MM.1S (cell line): Measurements from ENCODE around the gene RFXANK.

Experiments
- DNase-seq: peaks from one replicate; pipeline ENCODE4 v3.0.0-alpha.2; 2015
- H2AFZ ChIP-seq: fragments of 300-600 bp; sonication (generic); 2 replicates; pipeline ENCODE4 v1.6.0; 2016; ENCODE audit warnings: antibody characterized with exemption, low read length
- H3F3A ChIP-seq: fragments of 300-600 bp; sonication (generic); 2 replicates; pipeline ENCODE4 v1.6.1; 2016; ENCODE audit warnings: mild to moderate bottlenecking, antibody characterized with exemption, low read length, moderate library complexity, mixed read lengths; ENCODE audit not compliant: insufficient read depth
- H3K27ac ChIP-seq: fragments of 300-600 bp; sonication (generic); 2 replicates; pipeline ENCODE4 v1.5.1; 2016; ENCODE audit warnings: mild to moderate bottlenecking, low read length
- H3K27me3 ChIP-seq: fragments of 300-600 bp; sonication (generic); replicated peaks from 2 replicates; pipeline ENCODE4 v1.6.0; 2016; ENCODE audit warnings: low read length; ENCODE audit not compliant: insufficient read depth
- H3K36me3 ChIP-seq: fragments of 300-600 bp; sonication (generic); replicated peaks from 2 replicates; pipeline ENCODE4 v1.6.1; 2016; ENCODE audit warnings: mild to moderate bottlenecking, low read length, mixed read lengths; ENCODE audit not compliant: insufficient read depth
- H3K4me1 ChIP-seq: fragments of 300-600 bp; sonication (generic); 2 replicates; pipeline ENCODE4 v1.6.1; 2016; ENCODE audit warnings: low read length, mixed read lengths
- H3K4me2 ChIP-seq: fragments of 300-600 bp; sonication (generic); 2 replicates; pipeline ENCODE4 v1.6.0; 2016; ENCODE audit warnings: low read depth, low read length
- H3K4me3 ChIP-seq: fragments of 300-600 bp; sonication (generic); 2 replicates; pipeline ENCODE4 v1.5.1; 2016; ENCODE audit warnings: low read length, mixed read lengths
- H3K79me2 ChIP-seq: fragments of 300-600 bp; sonication (generic); 2 replicates; pipeline ENCODE4 v1.6.1; 2016; ENCODE audit warnings: mixed run types, low read length, mixed read lengths
- H3K9ac ChIP-seq: fragments of 300-600 bp; sonication (generic); 2 replicates; pipeline ENCODE4 v1.6.1; 2016; ENCODE audit warnings: low read length, mixed read lengths
- H3K9me2 ChIP-seq: fragments of 300-600 bp; sonication (generic); replicated peaks from 2 replicates; pipeline ENCODE4 v1.6.1; 2016; ENCODE audit warnings: mild to moderate bottlenecking, low read length, mixed read lengths; ENCODE audit not compliant: insufficient read depth
- H3K9me3 ChIP-seq: fragments of 300-600 bp; sonication (generic); replicated peaks from 2 replicates; pipeline ENCODE4 v1.6.1; 2016; ENCODE audit warnings: mild to moderate bottlenecking, low read length, mixed read lengths; ENCODE audit not compliant: insufficient read depth
- H4K20me1 ChIP-seq: fragments of 300-600 bp; sonication (generic); 2 replicates; pipeline ENCODE4 v1.6.1; 2016; ENCODE audit warnings: mild to moderate bottlenecking, low read length, moderate library complexity, mixed read lengths; ENCODE audit not compliant: insufficient read depth
- CTCF ChIP-seq: fragments of 300-600 bp; sonication (generic); IDR thresholded peaks from 2 replicates; pipeline ENCODE4 v1.5.1; 2016; ENCODE audit warnings: antibody characterized with exemption, low read length, mixed read lengths
- EZH2 ChIP-seq: fragments of 300-600 bp; sonication (generic); optimal IDR thresholded peaks from 2 replicates; pipeline ENCODE3; 2017; ENCODE audit warnings: low read depth, mild to moderate bottlenecking, antibody characterized with exemption, low read length, mixed read lengths
- EZH2phosphoT487 ChIP-seq: fragments of 300-600 bp; sonication (generic); IDR thresholded peaks from 2 replicates; pipeline ENCODE4 v1.6.1; 2018; ENCODE audit warnings: antibody characterized with exemption, low read length

The RFXANK gene

GRCh38 chr19:19227217-19227616 lies 35.2 kb downstream of the RFXANK start:
- Histone ChIP-seq H3K79me2 (no peaks in the 10 kb centered on the region), H3K9ac (no peak overlapping the region), H3K9me2 (no peaks in the 10 kb centered on the region), H3K4me3 (no peak overlapping the region), H3K4me1 (no peaks in the 10 kb centered on the region), H3K36me3 (no peaks in the 10 kb centered on the region), H3K9me3 (no peaks in the 10 kb centered on the region), H3K4me2 (no peak overlapping the region), H3K27me3 (peaks cover 81% of the 10 kb centered on the region), H2AFZ (no peak overlapping the region), H3K27ac (no peak overlapping the region), H4K20me1 (no peaks in the 10 kb centered on the region), H3F3A (no peaks in the 10 kb centered on the region)
- DNase-seq = no peak
- no peak for TF ChIP-seq CTCF
- TF ChIP-seq EZH2phosphoT487 = no peak
- TF ChIP-seq EZH2 = no peak

GRCh38 chr19:19229701-19230100 lies 37.6 kb downstream of the RFXANK start:
- Histone ChIP-seq H3K27ac (no peak overlapping the region), H3K36me3 (no peaks in the 10 kb centered on the region), H3K27me3 (peaks cover 87% of the 10 kb centered on the region), H3K9ac (no peak overlapping the region), H3K9me2 (no peaks in the 10 kb centered on the region), H3F3A (no peaks in the 10 kb centered on the region), H3K9me3 (no peaks in the 10 kb centered on the region), H2AFZ (no peak overlapping the region), H3K4me1 (no peaks in the 10 kb centered on the region), H3K4me3 (no peak overlapping the region), H4K20me1 (no peaks in the 10 kb centered on the region), H3K4me2 (no peak overlapping the region), H3K79me2 (no peaks in the 10 kb centered on the region)
- TF ChIP-seq CTCF (no peak), EZH2phosphoT487 (no peak), EZH2 (no peak)
- DNase-seq = no peak

GRCh38 chr19:19230999-19231398 lies 38.9 kb downstream of the RFXANK start:
- H3K4me3 ChIP-seq = no peak overlapping the region
- H3K9me3 ChIP-seq = no peaks in the 10 kb centered on the region
- H3K4me2 ChIP-seq = no peak overlapping the region
- no peak overlapping the region for H3K27ac ChIP-seq
- no peak for DNase-seq
- no peak for TF ChIP-seq EZH2
- no peak for TF ChIP-seq EZH2phosphoT487
- TF ChIP-seq CTCF = no peak
- no peaks in the 10 kb centered on the region for H4K20me1 ChIP-seq
- no peaks in the 10 kb centered on the region for H3K36me3 ChIP-seq
- H3F3A ChIP-seq = no peaks in the 10 kb centered on the region
- H3K4me1 ChIP-seq = no peaks in the 10 kb centered on the region
- H2AFZ ChIP-seq = no peak overlapping the region
- peaks cover 84% of the 10 kb centered on the region for H3K27me3 ChIP-seq
- H3K9me2 ChIP-seq = no peaks in the 10 kb centered on the region
- no peaks in the 10 kb centered on the region for H3K79me2 ChIP-seq
- H3K9ac ChIP-seq = no peak overlapping the region

- Histone ChIP-seq H3K27me3 (peaks cover 71% of the 10 kb centered on the region), H3K4me3 (no peak overlapping the region), H3K4me2 (no peak overlapping the region), H3K4me1 (no peaks in the 10 kb centered on the region), H3K36me3 (no peaks in the 10 kb centered on the region), H3K9ac (no peak overlapping the region), H2AFZ (no peak overlapping the region), H3K9me3 (no peaks in the 10 kb centered on the region), H3K79me2 (no peaks in the 10 kb centered on the region), H4K20me1 (no peaks in the 10 kb centered on the region), H3F3A (no peaks in the 10 kb centered on the region), H3K9me2 (no peaks in the 10 kb centered on the region), H3K27ac (no peak overlapping the region)
- TF ChIP-seq EZH2phosphoT487 (no peak), EZH2 (no peak), CTCF (no peak)
- DNase-seq = no peak
These were observed 40.2 kb downstream of the RFXANK start for GRCh38 chr19:19232261-19232721.
